ENCODE results near the gene NFIA.

Gene NFIA

GRCh38 chr1:61393575-61393974, 311.2 kb downstream of the NFIA start:
- DNase-seq (ENCODE audit: low read depth in 2 of 2): no peak

- no peak for DNase-seq (ENCODE audit: low read depth in 2 of 2)
Measured at GRCh38 chr1:61395146-61395800, 312.9 kb downstream of the NFIA start.

- DNase-seq (ENCODE audit: low read depth in 2 of 2): no peak
Measured at GRCh38 chr1:61397495-61397894, 315.1 kb downstream of the NFIA start.

GRCh38 chr1:61397935-61398334, 315.6 kb downstream of the NFIA start:
- no peak for DNase-seq (ENCODE audit: low read depth in 2 of 2)

- no peak for DNase-seq (ENCODE audit: low read depth in 2 of 2)
Measured at GRCh38 chr1:61399199-61399598, 316.8 kb downstream of the NFIA start.

- no peak for DNase-seq (ENCODE audit: low read depth in 2 of 2)
Measured at GRCh38 chr1:61400131-61400770, 317.9 kb downstream of the NFIA start.

- no peak for DNase-seq (ENCODE audit: low read depth in 2 of 2)
Measured at GRCh38 chr1:61400997-61401396, 318.6 kb downstream of the NFIA start.

- DNase-seq (ENCODE audit: low read depth in 2 of 2): no peak
Measured at GRCh38 chr1:61403679-61404596, 321.6 kb downstream of the NFIA start.

GRCh38 chr1:61404597-61405376, 322.4 kb downstream of the NFIA start:
- no peak for DNase-seq (ENCODE audit: low read depth in 2 of 2)

- no peak for DNase-seq (ENCODE audit: low read depth in 2 of 2)
Measured at GRCh38 chr1:61406467-61406866, 324.1 kb downstream of the NFIA start.

GRCh38 chr1:61412601-61413000, 330.2 kb downstream of the NFIA start:
- DNase-seq (ENCODE audit: low read depth in 2 of 2): no peak

- no peak for DNase-seq (ENCODE audit: low read depth in 2 of 2)
Measured at GRCh38 chr1:61419196-61419595, 336.8 kb downstream of the NFIA start.

- DNase-seq (ENCODE audit: low read depth in 2 of 2): no peak
Measured at GRCh38 chr1:61419657-61420056, 337.3 kb downstream of the NFIA start.

- DNase-seq (ENCODE audit: low read depth in 2 of 2): no peak
Measured at GRCh38 chr1:61420243-61420642, 337.9 kb downstream of the NFIA start.

GRCh38 chr1:61420909-61421835, 338.8 kb downstream of the NFIA start:
- no peak for DNase-seq (ENCODE audit: low read depth in 2 of 2)

- DNase-seq (ENCODE audit: low read depth in 2 of 2): no peak
Measured at GRCh38 chr1:61423643-61424042, 341.3 kb downstream of the NFIA start.

GRCh38 chr1:61424382-61424781, 342.0 kb downstream of the NFIA start:
- DNase-seq (ENCODE audit: low read depth in 2 of 2): no peak

GRCh38 chr1:61425040-61425439, 342.7 kb downstream of the NFIA start:
- no peak for DNase-seq (ENCODE audit: low read depth in 2 of 2)

- DNase-seq (ENCODE audit: low read depth in 2 of 2): no peak
Measured at GRCh38 chr1:61426254-61426653, 343.9 kb downstream of the NFIA start.

- no peak for DNase-seq (ENCODE audit: low read depth in 2 of 2)
Measured at GRCh38 chr1:61426885-61427284, 344.5 kb downstream of the NFIA start.

GRCh38 chr1:61427510-61427909, 345.1 kb downstream of the NFIA start:
- no peak for DNase-seq (ENCODE audit: low read depth in 2 of 2)

Measured in stimulated activated CD4-positive, alpha-beta T cell treated with anti-CD3 and anti-CD28 coated beads, Interleukin-4, amount 100 ng/mL, for 48 hours (primary cell).